Medulla oblongata (tissue), 1 donor: ENCODE results near the gene AGPAT1.
A peak's percentile ranks its signal among the peaks of the same experiment; 100 is the strongest.
"Not testable (repeated sequence)": the region's sequence is repeated elsewhere in the genome, so short reads cannot be mapped to it uniquely, and the experiment has no call there.

ENCODE experiments used
- DNase-seq: peaks from one replicate; pipeline ENCODE4 v3.0.0-alpha.2; 2015; ENCODE audit errors: extremely low spot score

The AGPAT1 gene

GRCh38 chr6:32198866-32199265, 23.0 kb upstream of the AGPAT1 start:
- DNase-seq, result no peak

GRCh38 chr6:32198345-32198696, 22.4 kb upstream of the AGPAT1 start:
- DNase-seq, result no peak

- DNase-seq, result peak; percentile 54
These were observed 21.1 kb upstream of the AGPAT1 start for GRCh38 chr6:32196682-32197616.

GRCh38 chr6:32195902-32196681, 20.2 kb upstream of the AGPAT1 start:
- peak; percentile 97 for DNase-seq

GRCh38 chr6:32195652-32195901, 19.7 kb upstream of the AGPAT1 start:
- peak; percentile 100 for DNase-seq

DNA sequence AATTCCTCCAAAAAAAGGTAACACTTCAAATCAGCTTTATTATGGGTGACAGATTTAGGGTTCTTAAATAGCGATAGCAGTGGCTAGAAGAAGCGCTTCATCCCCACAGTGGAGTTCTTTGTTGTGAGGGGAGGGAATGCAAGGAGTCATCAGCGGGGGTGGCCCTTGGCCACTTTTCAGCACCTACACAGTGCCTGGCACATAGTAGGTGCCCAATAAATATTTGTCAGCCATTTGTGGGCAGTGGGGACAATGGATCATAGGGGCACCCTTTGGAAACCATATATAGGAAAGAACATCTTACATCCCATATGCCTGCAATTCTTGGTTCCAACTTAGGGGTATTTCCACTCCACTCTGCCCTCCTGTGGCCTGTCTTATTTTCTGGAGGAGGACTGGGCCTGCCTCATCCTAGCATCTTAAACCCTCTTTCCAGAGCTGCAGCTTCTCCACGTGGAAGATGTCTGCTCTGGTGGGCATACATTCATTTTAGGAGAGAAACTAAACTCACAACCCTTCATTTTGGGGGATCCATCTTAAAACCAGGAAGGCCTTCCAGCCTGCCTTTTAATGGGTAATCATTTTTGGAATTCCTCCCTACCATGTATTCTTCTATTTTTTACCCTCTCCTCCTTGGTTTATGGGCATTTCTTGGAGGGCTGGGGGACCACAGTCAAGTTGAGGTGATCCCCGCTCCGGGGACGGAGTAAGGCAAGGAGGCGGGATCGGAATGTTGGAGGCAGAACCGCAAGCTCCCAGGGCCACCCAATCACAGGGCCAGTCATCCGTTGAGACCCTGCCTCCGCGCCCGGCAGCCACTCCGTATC, 19.2 kb upstream of the AGPAT1 start:
- peak; percentile 80 for DNase-seq

GRCh38 chr6:32194388-32194787, 18.5 kb upstream of the AGPAT1 start:
- no peak for DNase-seq

DNA sequence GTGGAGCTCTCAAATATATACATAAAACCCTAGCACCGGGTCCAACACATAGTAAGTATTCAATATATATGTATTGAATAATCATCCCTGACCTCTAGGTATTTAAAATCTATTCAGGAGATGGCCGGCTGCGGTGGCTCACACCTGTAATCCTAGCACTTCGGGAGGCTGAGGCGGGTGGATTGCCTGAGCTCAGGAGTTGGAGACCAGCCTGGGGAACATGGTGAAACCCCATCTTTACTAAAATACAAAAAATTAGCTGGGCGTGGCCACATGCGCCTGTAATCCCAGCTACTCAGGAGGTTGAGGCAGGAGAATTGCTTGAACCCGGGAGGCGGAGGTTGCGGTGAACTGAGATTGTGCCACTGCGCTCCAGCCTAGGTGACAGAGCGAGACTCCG, 17.2 kb upstream of the AGPAT1 start:
- not testable (repeated sequence) for DNase-seq

GRCh38 chr6:32192608-32193039, 16.7 kb upstream of the AGPAT1 start, which contains the start of gene GPSM3:
GPSM3 (minus strand) TSS chr6:32192643; CDS start chr6:32192513, 130 bp downstream.
- DNase-seq, result peak; percentile 48

GRCh38 chr6:32191696-32192607, 16.1 kb upstream of the AGPAT1 start:
- no peak for DNase-seq

- no peak for DNase-seq
These were observed 15.2 kb upstream of the AGPAT1 start for GRCh38 chr6:32190911-32191677.

DNA sequence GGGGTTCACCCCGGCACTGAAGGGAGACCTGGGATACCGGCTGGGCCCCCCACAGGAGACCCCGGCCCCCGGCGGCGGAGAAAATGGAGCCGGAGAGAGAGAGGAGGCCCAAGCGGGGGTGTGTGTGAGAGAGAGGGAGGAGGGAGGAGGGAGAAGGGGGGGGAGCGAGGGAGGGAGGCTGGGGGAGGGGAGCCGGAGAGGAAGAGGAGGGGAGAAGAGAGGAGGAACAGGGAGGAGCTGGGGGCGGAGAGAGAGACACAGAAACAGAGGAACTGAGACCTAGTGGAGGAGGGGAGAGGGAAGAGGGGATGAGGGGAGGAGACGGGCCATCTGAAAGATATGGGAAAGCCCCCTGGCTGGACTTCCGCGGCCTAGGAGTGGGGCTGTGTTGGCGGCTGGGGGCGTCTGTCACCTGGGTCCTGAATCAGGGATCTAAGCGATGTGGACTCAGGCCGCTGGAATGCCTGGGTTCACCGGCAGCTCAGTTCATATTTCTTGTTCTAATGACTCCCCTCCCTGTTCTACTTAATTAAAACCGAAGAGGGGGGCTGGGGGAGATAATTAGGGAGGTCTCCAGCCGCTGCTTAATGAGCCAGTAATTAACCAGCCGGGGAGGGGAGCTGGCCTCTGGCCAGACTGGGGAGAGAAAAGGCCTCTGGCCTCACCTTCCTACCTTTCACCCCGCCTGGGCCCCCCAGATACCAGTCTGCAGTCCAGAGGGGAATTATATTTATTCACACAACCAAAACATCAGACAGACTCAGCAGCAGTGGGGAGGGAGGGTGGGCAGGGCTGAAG, 14.4 kb upstream of the AGPAT1 start, which contains the start of gene PBX2:
Gene PBX2, minus strand, starts transcription at position 149 of the 798 bp plus-strand sequence. CDS start 287 bp downstream, outside the sequence.
- DNase-seq, result peak; percentile 96

DNA sequence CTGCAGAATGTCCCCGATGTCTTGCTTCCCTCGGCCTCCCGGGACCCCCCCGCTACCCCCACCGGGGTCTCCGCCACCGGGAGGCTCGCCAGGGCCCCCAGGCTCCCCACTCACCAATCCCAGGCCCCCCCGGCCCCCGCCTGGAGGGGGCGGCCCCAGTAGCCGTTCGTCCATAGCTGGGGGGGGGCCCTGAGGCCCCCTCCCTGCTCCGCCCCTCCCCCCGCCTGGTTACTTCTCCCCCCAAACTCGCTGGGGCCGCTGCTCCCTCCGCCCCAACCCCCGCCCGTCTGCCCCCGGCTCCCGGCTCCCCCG, 13.8 kb upstream of the AGPAT1 start:
- DNase-seq, result no peak

- DNase-seq, result no peak
These were observed 13.3 kb upstream of the AGPAT1 start for GRCh38 chr6:32189069-32189741.

DNA sequence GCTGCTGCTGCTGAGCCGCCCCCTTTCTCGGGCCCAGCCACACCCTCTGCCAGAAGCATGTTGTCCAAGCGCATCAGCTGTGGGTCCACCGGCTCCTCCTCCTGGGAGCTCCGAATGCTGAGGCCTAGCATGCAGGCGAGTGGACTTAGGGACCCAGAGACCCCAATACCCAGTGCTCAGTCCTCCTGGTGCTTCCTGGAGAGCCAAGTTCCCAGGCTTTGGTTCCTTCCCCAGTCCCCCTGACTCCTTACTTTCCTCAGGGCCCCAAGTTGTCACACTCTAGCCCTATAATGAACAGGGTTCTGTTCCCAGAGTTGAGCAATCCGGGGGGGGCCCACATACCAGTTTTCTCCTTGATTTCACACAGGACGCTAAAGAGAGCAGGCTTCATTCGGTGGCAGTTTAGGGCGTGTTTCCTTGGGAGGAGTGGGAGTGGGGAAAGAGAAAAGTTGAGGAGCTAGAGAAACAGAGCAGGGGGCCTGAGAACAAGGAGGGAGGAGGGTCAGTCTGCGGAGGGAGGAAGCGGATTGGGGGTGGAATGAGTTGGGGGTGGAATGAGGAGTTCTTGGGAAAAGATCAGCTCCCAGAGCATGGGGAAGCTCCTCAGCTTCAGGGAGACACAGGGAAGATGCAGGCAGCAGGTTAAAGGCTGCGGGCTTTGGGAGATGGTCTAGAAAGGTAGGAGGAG, 12.6 kb upstream of the AGPAT1 start:
- DNase-seq, result no peak

GRCh38 chr6:32187725-32188380, 12.0 kb upstream of the AGPAT1 start:
- DNase-seq, result not testable (repeated sequence)

GRCh38 chr6:32187009-32187709, 11.3 kb upstream of the AGPAT1 start:
- DNase-seq, result no peak
